Uterus (tissue), 4 donors: ENCODE measurements around the gene CAMK1. TPM values are rescaled to one million over a fixed set of nuclear protein-coding genes. Genes with fewer than 3 reads are reported as not detected.
A peak's percentile ranks its signal among the peaks of the same experiment; 100 is the strongest.

Experiments used
- DNase-seq, 2 donors: peaks; one replicate each; pipeline ENCODE4 v3.0.0-alpha.2; 2019 to 2020
- H3K27ac ChIP-seq, 2 donors: fragments of 200-600 bp; sonication (generic); 1 replicate in 1 of 2; 2 replicates in 1 of 2; pipeline ENCODE4 v1.5.1; 2016 to 2018
- H3K27me3 ChIP-seq, 2 donors: fragments of 200-600 bp; sonication (generic); one replicate each; pipeline ENCODE4 v1.5.1; 2018 to 2019; ENCODE audit warnings: control low read depth in 1 of 2
- H3K36me3 ChIP-seq, 2 donors: fragments of 200-600 bp; sonication (generic); one replicate each; pipeline ENCODE4 v1.5.1; 2019; ENCODE audit warnings: control low read depth in 1 of 2
- H3K4me1 ChIP-seq, 2 donors: fragments of 200-600 bp; sonication (generic); one replicate each; pipeline ENCODE4 v1.5.1; 2018 to 2019; ENCODE audit warnings: control low read depth in 1 of 2
- H3K4me3 ChIP-seq, 2 donors: fragments of 200-600 bp; sonication (generic); 1 replicate in 1 of 2; 2 replicates in 1 of 2; pipeline ENCODE4 v1.5.1; 2018 to 2019; ENCODE audit warnings: mild to moderate bottlenecking in 1 of 2
- H3K9me3 ChIP-seq, 2 donors: fragments of 200-600 bp; sonication (generic); one replicate each; pipeline ENCODE4 v1.5.1; 2019; ENCODE audit warnings: control low read depth in 1 of 2
- POLR2A ChIP-seq, 2 donors: fragments of 450-650 bp; IDR thresholded peaks; one replicate each; pipeline ENCODE4 v1.6.1; 2016; ENCODE audit warnings: antibody characterized with exemption in 2 of 2, mild to moderate bottlenecking in 1 of 2, moderate library complexity in 1 of 2
- intact Hi-C: fragments of 100-400 bp; cut with DNase I; formaldehyde crosslinking; loops from one replicate; pipeline ENCODE4 v1.15.1; 2023; ENCODE audit warnings: low total_unique reads
- total RNA-seq, 4 donors: library from RNA; depleted of rRNA in 3 of 4; stranded (reverse); fragments of >200 nt in 3 of 4; gene quantifications; one replicate each; pipeline versions ENCODE4 v1.1.0 to v1.2.4, GENCODE V29; 2014 to 2023
- TF ChIP-seq, protein P1 (sequence below), 4 experiments: fragments of 200-600 bp in 2 of 4; fragments of 450-650 bp in 2 of 4; sonication (generic) in 2 of 4; IDR thresholded peaks; one replicate each; pipeline ENCODE4 v1.5.1; 2016 to 2019; ENCODE audit warnings: antibody characterized with exemption in 4 of 4, mild to moderate bottlenecking in 2 of 4, moderate library complexity in 1 of 4
- donor health status: DM: yes; HTN: yes; CAD: no.

The CAMK1 gene
- total RNA-seq, 4 donors from 2014 or later, result 19.1 to 63.0 (median 56.7) TPM

DNA sequence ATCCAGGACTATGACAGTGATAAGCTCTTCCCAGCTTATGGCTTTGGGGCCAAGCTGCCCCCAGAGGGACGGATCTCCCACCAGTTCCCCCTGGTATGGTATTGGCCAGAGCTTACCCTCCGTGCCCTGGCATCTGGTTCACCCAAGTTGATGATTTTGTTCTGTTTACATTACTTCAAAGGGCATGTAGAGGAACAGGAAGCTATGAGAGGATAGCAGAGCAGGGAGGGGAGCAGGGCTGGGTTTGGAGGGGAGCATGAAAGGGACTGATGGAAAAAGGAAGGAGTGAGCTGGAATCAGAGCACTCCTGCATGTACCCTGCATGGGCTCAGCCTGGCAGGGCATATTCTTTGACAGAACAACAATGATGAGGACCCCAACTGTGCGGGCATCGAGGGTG, 51.6 kb downstream of the CAMK1 start:
- H3K27ac ChIP-seq, result no peak overlapping the region
- no peaks in the 10 kb centered on the region for H3K36me3 ChIP-seq
- intact Hi-C loops, result no loop called here
- H3K27me3 ChIP-seq, result no peaks in the 10 kb centered on the region
- H3K4me1 ChIP-seq, result no peaks in the 10 kb centered on the region
- DNase-seq, result no peak
- no peak overlapping the region for H3K4me3 ChIP-seq
- TF ChIP-seq, protein P1, sequence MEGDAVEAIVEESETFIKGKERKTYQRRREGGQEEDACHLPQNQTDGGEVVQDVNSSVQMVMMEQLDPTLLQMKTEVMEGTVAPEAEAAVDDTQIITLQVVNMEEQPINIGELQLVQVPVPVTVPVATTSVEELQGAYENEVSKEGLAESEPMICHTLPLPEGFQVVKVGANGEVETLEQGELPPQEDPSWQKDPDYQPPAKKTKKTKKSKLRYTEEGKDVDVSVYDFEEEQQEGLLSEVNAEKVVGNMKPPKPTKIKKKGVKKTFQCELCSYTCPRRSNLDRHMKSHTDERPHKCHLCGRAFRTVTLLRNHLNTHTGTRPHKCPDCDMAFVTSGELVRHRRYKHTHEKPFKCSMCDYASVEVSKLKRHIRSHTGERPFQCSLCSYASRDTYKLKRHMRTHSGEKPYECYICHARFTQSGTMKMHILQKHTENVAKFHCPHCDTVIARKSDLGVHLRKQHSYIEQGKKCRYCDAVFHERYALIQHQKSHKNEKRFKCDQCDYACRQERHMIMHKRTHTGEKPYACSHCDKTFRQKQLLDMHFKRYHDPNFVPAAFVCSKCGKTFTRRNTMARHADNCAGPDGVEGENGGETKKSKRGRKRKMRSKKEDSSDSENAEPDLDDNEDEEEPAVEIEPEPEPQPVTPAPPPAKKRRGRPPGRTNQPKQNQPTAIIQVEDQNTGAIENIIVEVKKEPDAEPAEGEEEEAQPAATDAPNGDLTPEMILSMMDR (IDR thresholded peaks at IDR 0.05), result no peak
- no peak for TF ChIP-seq POLR2A (IDR thresholded peaks at IDR 0.05)
- no peaks in the 10 kb centered on the region for H3K9me3 ChIP-seq

DNA sequence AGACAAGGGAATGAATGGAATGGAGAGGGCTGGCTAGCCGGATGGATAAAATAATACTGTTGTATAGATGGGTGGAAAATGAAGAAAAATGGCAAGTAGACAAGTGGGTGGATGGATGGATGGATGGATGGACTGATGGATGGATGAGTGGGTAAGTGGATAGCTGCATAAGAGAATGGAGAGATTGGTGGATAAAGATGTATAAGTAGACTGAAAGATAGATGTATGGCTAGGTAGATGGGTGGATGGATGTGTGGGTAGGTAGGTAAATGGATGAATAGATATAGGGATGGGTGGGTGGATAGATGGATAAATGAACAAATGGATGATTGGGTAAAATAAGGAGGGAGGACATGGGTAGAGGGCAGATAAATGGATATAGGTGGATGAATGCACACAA, 52.2 kb downstream of the CAMK1 start:
- H3K36me3 ChIP-seq, result no peaks in the 10 kb centered on the region
- TF ChIP-seq POLR2A (IDR thresholded peaks at IDR 0.05), result no peak
- TF ChIP-seq, protein P1 (IDR thresholded peaks at IDR 0.05), result no peak
- H3K4me3 ChIP-seq, result no peak overlapping the region
- no peaks in the 10 kb centered on the region for H3K4me1 ChIP-seq
- no peaks in the 10 kb centered on the region for H3K9me3 ChIP-seq
- intact Hi-C loops, result no loop called here
- H3K27ac ChIP-seq, result no peak overlapping the region
- DNase-seq, result no peak
- no peaks in the 10 kb centered on the region for H3K27me3 ChIP-seq

- Histone ChIP-seq H3K4me3 (no peak overlapping the region), H3K27me3 (no peaks in the 10 kb centered on the region), H3K36me3 (no peaks in the 10 kb centered on the region), H3K9me3 (no peaks in the 10 kb centered on the region), H3K4me1 (no peaks in the 10 kb centered on the region), H3K27ac (peak overlapping the region; percentile 77 to 83)
- no peak for TF ChIP-seq POLR2A (IDR thresholded peaks at IDR 0.05)
- TF ChIP-seq, protein P1 (IDR thresholded peaks at IDR 0.05), result no peak
- intact Hi-C loops, result no loop called here
- no peak for DNase-seq
These were observed 52.8 kb downstream of the CAMK1 start for GRCh38 chr3:9716801-9717555.

DNA sequence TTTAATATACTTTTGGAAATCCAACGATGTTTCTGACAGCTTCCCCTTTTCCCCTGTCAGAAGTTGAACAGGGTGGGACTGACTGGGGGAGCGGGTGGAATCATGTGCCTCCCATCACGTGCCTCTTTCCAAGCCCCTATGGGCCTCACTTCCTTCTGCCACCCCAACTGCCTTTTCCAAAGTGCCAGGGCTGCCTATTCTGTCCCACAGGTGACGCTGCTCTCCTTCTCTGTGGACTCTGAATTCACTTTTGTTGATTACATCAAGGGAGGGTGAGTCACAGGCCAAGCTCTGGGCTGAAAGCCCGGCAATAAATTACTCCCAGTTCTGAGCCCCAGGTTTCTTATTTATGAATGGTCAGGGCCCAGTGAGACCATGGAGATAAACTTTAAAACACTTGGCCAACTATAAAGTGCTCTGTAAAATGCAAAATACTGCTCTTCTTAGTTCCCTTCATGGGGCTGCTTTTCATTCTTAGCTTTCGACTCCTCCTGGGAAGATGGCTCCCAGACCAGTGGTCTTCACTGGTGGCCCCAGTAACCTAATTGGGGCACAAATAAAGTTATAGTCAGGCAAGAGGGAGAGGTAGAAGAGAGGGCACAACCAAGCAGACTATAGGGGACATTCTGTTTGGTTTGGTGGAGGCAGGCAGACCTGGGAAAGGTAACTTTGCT, 53.8 kb downstream of the CAMK1 start:
- Histone ChIP-seq H3K27me3 (no peaks in the 10 kb centered on the region), H3K36me3 (no peaks in the 10 kb centered on the region), H3K27ac (peak overlapping the region; percentile 77 to 83), H3K4me3 (no peak overlapping the region), H3K9me3 (no peaks in the 10 kb centered on the region), H3K4me1 (no peaks in the 10 kb centered on the region)
- intact Hi-C loops, result no loop called here
- peak; percentile 88 to 94 for DNase-seq
- no peak for TF ChIP-seq POLR2A (IDR thresholded peaks at IDR 0.05)
- TF ChIP-seq, protein P1 (IDR thresholded peaks at IDR 0.05), result peak; percentile 89 to 95 (median 92)

GRCh38 chr3:9715136-9715535, 54.6 kb downstream of the CAMK1 start:
- no peak for DNase-seq
- intact Hi-C loops, result no loop called here
- H3K27ac ChIP-seq, result peak overlapping the region; percentile 77 to 78
- H3K36me3 ChIP-seq, result no peaks in the 10 kb centered on the region
- H3K9me3 ChIP-seq, result no peaks in the 10 kb centered on the region
- no peaks in the 10 kb centered on the region for H3K4me1 ChIP-seq
- no peaks in the 10 kb centered on the region for H3K27me3 ChIP-seq
- no peak overlapping the region for H3K4me3 ChIP-seq
- no peak for TF ChIP-seq POLR2A (IDR thresholded peaks at IDR 0.05)
- TF ChIP-seq, protein P1 (IDR thresholded peaks at IDR 0.05), result no peak
